OCI-LY7 (cell line): Measurements from ENCODE around the gene NUCB1.

Experiments
- CTCF ChIP-seq: fragments of 200-600 bp; sonication (generic); conservative IDR thresholded peaks from 2 replicates; pipeline ENCODE4 v1.5.1; 2014; ENCODE audit warnings: mild to moderate bottlenecking, antibody characterized with exemption, low read length, moderate library complexity, mixed read lengths
- EZH2phosphoT487 ChIP-seq: fragments of 200-600 bp; sonication (generic); IDR thresholded peaks from 2 replicates; pipeline ENCODE4 v1.6.1; 2018; ENCODE audit warnings: low read depth, borderline replicate concordance, mild to moderate bottlenecking, mixed run types, antibody characterized with exemption, low read length, moderate library complexity, mixed read lengths

- no peak for TF ChIP-seq CTCF
- TF ChIP-seq EZH2phosphoT487 = no peak
Measured at GRCh38 chr19:48947258-48947542, 47.1 kb downstream of the NUCB1 start.
